ENCODE data around the gene IGF2R.
A peak's percentile ranks its signal among the peaks of the same experiment; 100 is the strongest.

The IGF2R gene

GRCh38 chr6:160042014-160042773 lies 73.3 kb downstream of the IGF2R start:
- DNase-seq (ENCODE audit: low read depth), result peak; percentile 90
- peak overlapping the region; percentile 51 for H3K4me3 ChIP-seq (ENCODE audit: low read length)
- no peak for TF ChIP-seq CTCF (IDR thresholded peaks at IDR 0.05; ENCODE audit: insufficient read depth, low read depth, low read length, missing control alignments)

- TF ChIP-seq CTCF (IDR thresholded peaks at IDR 0.05; ENCODE audit: insufficient read depth, low read depth, low read length, missing control alignments), result no peak
- peak; percentile 74 for DNase-seq (ENCODE audit: low read depth)
- peak overlapping the region; percentile 51 for H3K4me3 ChIP-seq (ENCODE audit: low read length)
Measured at GRCh38 chr6:160042788-160043301, 74.0 kb downstream of the IGF2R start.

- DNase-seq (ENCODE audit: low read depth), result peak; percentile 81
- H3K4me3 ChIP-seq (ENCODE audit: low read length), result peak overlapping the region; percentile 51
- no peak for TF ChIP-seq CTCF (IDR thresholded peaks at IDR 0.05; ENCODE audit: insufficient read depth, low read depth, low read length, missing control alignments)
Measured at GRCh38 chr6:160043784-160044183, 74.9 kb downstream of the IGF2R start.

GRCh38 chr6:160044687-160045086 lies 75.8 kb downstream of the IGF2R start:
- DNase-seq (ENCODE audit: low read depth), result no peak
- H3K4me3 ChIP-seq (ENCODE audit: low read length), result peak overlapping the region; percentile 51
- TF ChIP-seq CTCF (IDR thresholded peaks at IDR 0.05; ENCODE audit: insufficient read depth, low read depth, low read length, missing control alignments), result no peak

GRCh38 chr6:160048471-160048870 lies 79.6 kb downstream of the IGF2R start:
- TF ChIP-seq CTCF (IDR thresholded peaks at IDR 0.05; ENCODE audit: insufficient read depth, low read depth, low read length, missing control alignments), result no peak
- no peak overlapping the region for H3K4me3 ChIP-seq (ENCODE audit: low read length)
- no peak for DNase-seq (ENCODE audit: low read depth)

GRCh38 chr6:160049346-160049745 lies 80.5 kb downstream of the IGF2R start:
- DNase-seq (ENCODE audit: low read depth), result no peak
- no peak overlapping the region for H3K4me3 ChIP-seq (ENCODE audit: low read length)
- TF ChIP-seq CTCF (IDR thresholded peaks at IDR 0.05; ENCODE audit: insufficient read depth, low read depth, low read length, missing control alignments), result no peak

GRCh38 chr6:160050022-160050421 lies 81.1 kb downstream of the IGF2R start:
- no peak overlapping the region for H3K4me3 ChIP-seq (ENCODE audit: low read length)
- no peak for TF ChIP-seq CTCF (IDR thresholded peaks at IDR 0.05; ENCODE audit: insufficient read depth, low read depth, low read length, missing control alignments)
- DNase-seq (ENCODE audit: low read depth), result no peak
